Heart right ventricle (tissue), 16 donors: ENCODE data around the gene KLF11. TPM values are rescaled to one million over a fixed set of nuclear protein-coding genes. Genes with fewer than 3 reads are reported as not detected.

Source experiments
- ATAC-seq, 8 donors: fragments of 200-7000 bp; cut with Tn5 transposase; one replicate each; pipeline ENCODE4 v1.9.1; 2020; ENCODE audit warnings: mild to moderate bottlenecking in 8 of 8, moderate library complexity in 8 of 8, moderate number of reproducible peaks in 1 of 8
- DNase-seq, 2 donors: peaks; one replicate each; pipeline ENCODE4 v3.0.0-alpha.2; 2020
- H3K27ac ChIP-seq, 10 donors: fragments of 200-600 bp; sonication (generic) in 2 of 10; one replicate each; pipeline versions ENCODE4 v1.5.0 to v1.8.0; 2020 to 2022; ENCODE audit warnings: mild to moderate bottlenecking in 3 of 10
- H3K27me3 ChIP-seq, 7 donors: fragments of 200-600 bp; one replicate each; pipeline ENCODE4 v1.8.0; 2021 to 2022; ENCODE audit warnings: mild to moderate bottlenecking in 2 of 7
- H3K36me3 ChIP-seq, 9 donors: fragments of 200-600 bp; sonication (generic) in 1 of 9; one replicate each; pipeline versions ENCODE4 v1.5.0 to v1.8.0; 2020 to 2022; ENCODE audit warnings: mild to moderate bottlenecking in 2 of 9
- H3K4me1 ChIP-seq, 9 donors: fragments of 200-600 bp; sonication (generic) in 1 of 9; one replicate each; pipeline versions ENCODE4 v1.5.0 to v1.8.0; 2020 to 2022; ENCODE audit warnings: mild to moderate bottlenecking in 4 of 9
- H3K4me3 ChIP-seq, 10 donors: fragments of 200-600 bp; sonication (generic) in 2 of 10; one replicate each; pipeline versions ENCODE4 v1.5.0 to v1.8.0; 2020 to 2022; ENCODE audit warnings: mild to moderate bottlenecking in 7 of 10, moderate library complexity in 2 of 10
- H3K9me3 ChIP-seq, 11 donors: fragments of 200-600 bp in 10 of 11; sonication (generic) in 2 of 11; one replicate each; pipeline versions ENCODE4 v1.5.0 to v1.8.0; 2013 to 2022; ENCODE audit warnings: mild to moderate bottlenecking in 2 of 11, control low read depth in 1 of 11, moderate library complexity in 1 of 11
- WGBS, 2 donors: extraction: QIAGEN DNeasy Blood & Tissue Kit; methylation state at CpG; one replicate each; pipeline ENCODE4 v1.1.7; 2013; ENCODE audit warnings: inconsistent platforms in 1 of 2; 5-methylcytosine and 5-hydroxymethylcytosine counted together
- intact Hi-C, 10 donors: fragments of 100-400 bp; cut with DNase I; formaldehyde crosslinking; loops; one replicate each; pipeline versions ENCODE4 v1.11.1 to v1.14.2; 2022
- polyA plus RNA-seq, 2 donors: library from polyadenylated mRNA; stranded (reverse); fragments of 200-250 nt; gene quantifications; one replicate each; pipeline ENCODE4 v1.2.3, GENCODE V29; 2013
- total RNA-seq, 10 donors: library from RNA; stranded (reverse); fragmentation: NEBNext Ultra II Directional in 3 of 10; extraction: Animal tissue kit (Norgen Biotek cat#: 25700) in 3 of 10; gene quantifications; one replicate each; pipeline versions ENCODE4 v1.2.1 to v1.2.4, GENCODE V29; 2021 to 2023
- TF ChIP-seq, protein P1 (sequence below), 9 donors: fragments of 200-600 bp; sonication (generic) in 2 of 9; IDR thresholded peaks; one replicate each; pipeline versions ENCODE4 v1.5.0 to v1.8.0; 2021 to 2022; ENCODE audit warnings: antibody characterized with exemption in 9 of 9, mild to moderate bottlenecking in 5 of 9, moderate library complexity in 1 of 9
- donor health status: Arrhythmogenic right ventricular cardiomyopathy.
- donor health status: ischemic (EF 13 %, LVEDD 7.1; RV severe dilation, severe dysfunction).
- donor health status: healthy with polysubstance abuse.
- donor health status: DM: no; HTN: yes; CAD: no.
- donor health status: DM: no; HTN: no; CAD: no.
- donor health status: ischemic (EF 25% LVEDD 6.9; RV normal size, moderate dysfunction).
- donor health status: ischemic (EF 25% LVEDD 5.7; RV mildly dilated, moderate dysfunction).
- donor health status: healthy.
- donor health status: DM: yes; HTN: yes; CAD: no.
- donor health status: Ischemic cardiomyopathy.
- donor health status: ischemic (EF 35%, LVEDD 5.7; RV mildly dilated, moderate dysfunction).
- donor health status: nonischemic (EF 11% LVEDD 7.7; RV severe dilation, severe dysfunction).
- donor health status: DM: yes; HTN: yes; CAD: no.
- donor health status: PGD.
- donor health status: ischemic (EF 29% LVEDD 5.4; RV normal size, mild dysfunction).
- donor health status: nonischemic (EF 23%, LVEDD 6.1; RV moderate dilation, normal function).

The KLF11 gene
- total and polyA plus RNA-seq, 12 donors, result 6.1 to 33.7 (median 19.3) TPM

DNA sequence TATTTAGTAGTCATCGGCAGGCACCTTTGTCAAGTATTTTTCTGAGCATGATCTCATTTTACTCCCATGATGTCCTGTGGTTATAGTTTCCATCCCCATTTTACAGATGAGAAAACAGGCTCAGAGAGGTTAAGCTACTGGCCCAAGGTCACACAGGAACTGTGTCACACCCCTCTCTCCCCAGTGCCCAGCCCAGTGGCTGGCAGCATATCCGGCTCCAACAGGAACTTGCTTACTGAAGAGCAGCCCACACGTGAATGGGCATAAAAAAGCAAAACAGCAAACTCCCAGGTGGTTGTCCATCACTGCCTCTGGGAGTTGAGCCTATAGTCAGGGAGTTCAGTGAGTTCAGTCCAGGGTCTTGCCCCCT, 8.3 kb upstream of the KLF11 start:
- intact Hi-C loops, result loop anchor here in 1 of 10 donors (5.0 kb wide), 1 partner anchor 48 kb away; no protein-coding TSS in a partner anchor
- Histone ChIP-seq H3K27ac (peak overlapping the region in 3 of 10 donors; percentile 67 to 83 (median 78)), H3K4me3 (no peak overlapping the region), H3K36me3 (no peaks in the 10 kb centered on the region), H3K4me1 (peaks cover 13 to 66% (median 56%) of the 10 kb centered on the region in 9 donors), H3K9me3 (no peaks in the 10 kb centered on the region), H3K27me3 (no peaks in the 10 kb centered on the region)
- WGBS, 2 donors, result 70 to 83% methylated on average over 3 of the region's 3 CpGs
- ATAC-seq (no peak), DNase-seq (no peak)
- TF ChIP-seq, protein P1, sequence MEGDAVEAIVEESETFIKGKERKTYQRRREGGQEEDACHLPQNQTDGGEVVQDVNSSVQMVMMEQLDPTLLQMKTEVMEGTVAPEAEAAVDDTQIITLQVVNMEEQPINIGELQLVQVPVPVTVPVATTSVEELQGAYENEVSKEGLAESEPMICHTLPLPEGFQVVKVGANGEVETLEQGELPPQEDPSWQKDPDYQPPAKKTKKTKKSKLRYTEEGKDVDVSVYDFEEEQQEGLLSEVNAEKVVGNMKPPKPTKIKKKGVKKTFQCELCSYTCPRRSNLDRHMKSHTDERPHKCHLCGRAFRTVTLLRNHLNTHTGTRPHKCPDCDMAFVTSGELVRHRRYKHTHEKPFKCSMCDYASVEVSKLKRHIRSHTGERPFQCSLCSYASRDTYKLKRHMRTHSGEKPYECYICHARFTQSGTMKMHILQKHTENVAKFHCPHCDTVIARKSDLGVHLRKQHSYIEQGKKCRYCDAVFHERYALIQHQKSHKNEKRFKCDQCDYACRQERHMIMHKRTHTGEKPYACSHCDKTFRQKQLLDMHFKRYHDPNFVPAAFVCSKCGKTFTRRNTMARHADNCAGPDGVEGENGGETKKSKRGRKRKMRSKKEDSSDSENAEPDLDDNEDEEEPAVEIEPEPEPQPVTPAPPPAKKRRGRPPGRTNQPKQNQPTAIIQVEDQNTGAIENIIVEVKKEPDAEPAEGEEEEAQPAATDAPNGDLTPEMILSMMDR (IDR thresholded peaks at IDR 0.05), result no peak

DNA sequence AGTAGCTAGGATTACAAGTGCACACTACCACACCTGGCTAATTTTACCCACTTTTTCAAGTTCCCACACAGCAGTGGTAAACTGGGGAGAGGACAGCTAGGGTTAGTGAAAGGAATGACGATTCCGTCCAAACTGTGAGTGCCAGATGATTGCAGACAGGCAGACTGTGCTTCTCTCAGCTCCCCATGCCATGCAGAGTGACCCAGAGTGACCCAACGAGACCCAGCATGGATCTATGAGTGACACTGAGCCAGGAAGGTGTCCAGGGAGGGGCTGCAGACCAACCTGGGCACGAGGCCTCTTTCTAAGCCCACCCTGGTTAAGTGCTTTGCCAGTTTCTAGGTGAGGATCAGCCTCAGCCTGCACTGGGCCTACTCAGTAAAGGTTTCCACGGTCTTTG, 7.7 kb upstream of the KLF11 start:
- Histone ChIP-seq H3K4me1 (peaks cover 13 to 66% (median 56%) of the 10 kb centered on the region in 9 donors), H3K27me3 (no peaks in the 10 kb centered on the region), H3K9me3 (no peaks in the 10 kb centered on the region), H3K27ac (peak overlapping the region; percentile 0 to 96 (median 72)), H3K36me3 (no peaks in the 10 kb centered on the region), H3K4me3 (no peak overlapping the region)
- ATAC-seq (peak; percentile 35 to 76 (median 60)), DNase-seq (no peak)
- intact Hi-C loops, result loop anchor here in 1 of 10 donors (5.0 kb wide), 1 partner anchor 48 kb away; no protein-coding TSS in a partner anchor
- 47 to 57% methylated on average over 5 of the region's 5 CpGs for WGBS, 2 donors
- TF ChIP-seq, protein P1 (IDR thresholded peaks at IDR 0.05), result no peak

DNA sequence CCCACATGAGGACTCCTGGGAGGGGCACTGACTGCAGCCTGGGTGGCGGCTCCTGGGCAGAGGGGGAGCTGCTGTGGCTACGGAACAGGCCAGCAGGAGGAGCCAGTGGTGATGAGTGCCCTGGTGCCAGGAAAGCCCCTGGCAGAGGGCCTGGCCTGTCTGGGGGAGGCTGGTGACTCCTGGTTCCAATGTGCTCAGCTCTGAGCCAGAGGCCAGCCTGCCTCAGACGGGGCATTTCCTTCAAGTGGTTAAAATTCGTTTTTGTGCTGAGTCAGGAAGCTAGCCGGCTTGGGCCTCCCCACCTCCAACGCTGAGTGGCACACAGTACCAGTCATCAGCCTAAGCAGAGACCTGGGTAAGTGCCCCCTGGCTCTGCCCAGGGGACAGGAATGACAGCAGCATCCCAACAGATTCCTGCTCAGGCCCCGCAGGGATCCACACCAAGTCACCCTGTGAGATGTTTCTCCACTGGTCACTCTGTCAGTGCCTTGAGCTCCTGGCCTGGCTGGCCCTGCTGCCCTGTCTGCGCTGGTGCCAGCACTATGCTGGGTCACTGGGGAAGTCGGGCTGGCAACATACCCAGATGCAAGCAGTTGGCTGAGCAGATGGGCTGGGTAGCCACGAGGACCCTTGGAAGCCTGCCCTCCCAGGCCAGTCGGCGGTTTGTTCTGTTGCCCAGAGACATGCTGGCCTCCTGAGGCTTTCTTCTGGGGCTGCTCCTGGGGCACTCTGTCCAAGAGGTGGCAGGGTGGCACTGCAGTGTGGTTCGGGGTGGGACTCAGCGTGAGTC, 7.1 kb upstream of the KLF11 start:
- ATAC-seq (peak; percentile 70 to 87 (median 78)), DNase-seq (peak; percentile 68 to 69)
- WGBS, 2 donors, result 33 to 36% methylated on average over 14 of the region's 14 CpGs
- no peaks in the 10 kb centered on the region for H3K9me3 ChIP-seq
- no peaks in the 10 kb centered on the region for H3K27me3 ChIP-seq
- intact Hi-C loops, result loop anchor here in 1 of 10 donors (5.0 kb wide), 1 partner anchor 49 kb away; no protein-coding TSS in a partner anchor
- TF ChIP-seq, protein P1 (IDR thresholded peaks at IDR 0.05), result peak in 8 of 9 donors; percentile 32 to 74 (median 60)
- H3K27ac ChIP-seq, result peak overlapping the region; percentile 0 to 96 (median 72)
- no peaks in the 10 kb centered on the region for H3K36me3 ChIP-seq
- no peak overlapping the region for H3K4me3 ChIP-seq
- H3K4me1 ChIP-seq, result peaks cover 13 to 68% (median 59%) of the 10 kb centered on the region in 9 donors

DNA sequence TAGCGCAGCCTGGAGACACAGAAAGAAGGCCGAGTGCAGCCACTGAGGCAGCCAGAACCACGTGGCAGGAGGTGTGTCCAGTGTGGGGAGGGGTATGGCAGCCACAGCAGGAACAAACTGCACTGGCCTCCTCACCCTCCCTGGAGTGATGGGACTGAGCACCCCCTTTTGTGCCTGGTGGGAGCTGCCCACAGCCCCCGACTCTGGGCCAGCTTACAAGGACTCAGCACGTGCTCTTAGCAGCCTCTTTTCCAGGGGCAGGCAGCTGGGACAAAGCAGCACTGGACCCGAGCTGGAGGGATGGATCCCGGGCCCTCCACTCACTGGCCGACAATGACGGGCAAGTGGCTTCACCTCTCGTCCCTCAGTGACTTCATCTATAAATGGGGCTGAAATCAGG, 5.2 kb upstream of the KLF11 start:
- Histone ChIP-seq H3K4me1 (peaks cover 19 to 81% (median 73%) of the 10 kb centered on the region in 9 donors), H3K4me3 (no peak overlapping the region), H3K9me3 (no peaks in the 10 kb centered on the region), H3K27me3 (no peaks in the 10 kb centered on the region), H3K36me3 (no peaks in the 10 kb centered on the region), H3K27ac (peak overlapping the region in 8 of 10 donors; percentile 7 to 96 (median 50))
- DNase-seq, result no peak
- TF ChIP-seq, protein P1 (IDR thresholded peaks at IDR 0.05), result no peak
- no peak for ATAC-seq
- WGBS, 2 donors, result 84 to 90% methylated on average over 10 of the region's 10 CpGs
- intact Hi-C loops, result loop anchor here in 1 of 10 donors (5.0 kb wide), 1 partner anchor 51 kb away; no protein-coding TSS in a partner anchor
